Measurements from ENCODE around the gene SEC61B. TPM values are rescaled to one million over a fixed set of nuclear protein-coding genes. Genes with fewer than 3 reads are reported as not detected.
A peak's percentile ranks its signal among the peaks of the same experiment; 100 is the strongest.

The SEC61B gene
- total and polyA plus RNA-seq, 10 of the 15 experiments (the other 5 are each of a cell fraction or from before 2014, with no cell fraction given), result 108 to 747 (median 301) TPM

DNA sequence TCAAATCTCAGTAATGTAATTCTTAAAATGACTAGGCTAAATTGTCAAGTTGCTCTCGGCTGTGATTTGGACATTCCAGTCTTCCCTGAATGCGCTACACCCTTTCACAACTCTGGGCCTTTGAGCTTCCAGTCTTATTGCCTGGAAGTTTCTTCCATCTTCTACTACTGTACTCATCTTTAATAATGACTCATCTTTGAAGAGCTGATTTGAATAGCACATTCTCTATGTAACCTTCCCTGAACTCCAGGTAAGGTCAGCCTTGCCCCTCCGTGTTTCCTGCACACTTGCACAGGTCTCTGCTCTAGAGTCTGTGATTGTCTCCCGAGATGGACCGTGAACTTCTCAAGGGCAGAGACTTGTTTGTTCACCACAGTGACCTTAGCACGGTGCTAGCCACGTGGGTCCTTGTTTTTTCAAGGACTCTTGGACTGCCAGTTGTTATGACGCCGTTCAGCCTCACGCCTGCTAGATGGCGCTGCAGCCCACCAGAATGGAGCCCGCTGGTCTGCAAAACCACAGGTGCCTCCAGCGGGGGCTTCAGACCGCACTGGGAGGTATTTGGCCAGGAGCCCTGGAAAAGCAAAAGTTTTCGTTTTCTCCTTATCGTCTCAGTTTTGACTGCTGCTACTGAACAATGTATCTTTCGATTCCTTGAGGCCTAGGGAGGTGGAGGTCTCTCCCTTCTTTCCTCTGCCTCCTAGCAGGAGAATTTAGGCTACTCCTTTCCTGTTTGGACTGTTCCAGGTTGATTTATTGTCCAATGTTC lies 44.4 kb downstream of the SEC61B start (continued):
- TF ChIP-seq TBL1XR1 (IDR thresholded peaks at IDR 0.05; ENCODE audit: low read depth, low read length) (no peak), ASH2L (IDR thresholded peaks at IDR 0.05; ENCODE audit: borderline replicate concordance, low read depth) (no peak), CEBPB (IDR thresholded peaks at IDR 0.05; ENCODE audit: borderline replicate concordance in 1 of 2, low read depth in 2 of 2, low read length in 2 of 2) (no peak), RAD21 (IDR thresholded peaks at IDR 0.05; ENCODE audit: insufficient read depth, low read depth, low read length) (peak; percentile 92), NR2C1 (IDR thresholded peaks at IDR 0.05) (peak; percentile 29; the same call in 1 of the 2 replicates), MTA3 (IDR thresholded peaks at IDR 0.05; ENCODE audit: borderline replicate concordance, low read length) (no peak), IRF5 (IDR thresholded peaks at IDR 0.05; ENCODE audit: borderline replicate concordance) (no peak), ZNF217 (IDR thresholded peaks at IDR 0.05) (no peak), PKNOX1 (IDR thresholded peaks at IDR 0.05) (no peak), RCOR1 (conservative IDR thresholded peaks at IDR 0.05; ENCODE audit: low read depth, low read length) (no peak), USF1 (IDR thresholded peaks at IDR 0.05; ENCODE audit: borderline replicate concordance, extremely low read length, insufficient read depth, low read depth, low read length) (no peak), BACH1 (IDR thresholded peaks at IDR 0.05; ENCODE audit: borderline replicate concordance) (no peak), MYB (IDR thresholded peaks at IDR 0.05; ENCODE audit: borderline replicate concordance, low read depth, low read length) (no peak), CBX5 (IDR thresholded peaks at IDR 0.05; ENCODE audit: low read depth) (0 out of 2 replicates have a peak, but pooled peaks have one; percentile 57), NFYA (IDR thresholded peaks at IDR 0.05; ENCODE audit: borderline replicate concordance, low read depth, low read length) (no peak), SREBF2 (IDR thresholded peaks at IDR 0.05; ENCODE audit: low read length) (no peak), HCFC1 (IDR thresholded peaks at IDR 0.05; ENCODE audit: low read length) (no peak), JUNB (IDR thresholded peaks at IDR 0.05) (peak; percentile 22), KDM1A (IDR thresholded peaks at IDR 0.05; ENCODE audit: borderline replicate concordance) (no peak)
- TF ChIP-seq, protein P1, sequence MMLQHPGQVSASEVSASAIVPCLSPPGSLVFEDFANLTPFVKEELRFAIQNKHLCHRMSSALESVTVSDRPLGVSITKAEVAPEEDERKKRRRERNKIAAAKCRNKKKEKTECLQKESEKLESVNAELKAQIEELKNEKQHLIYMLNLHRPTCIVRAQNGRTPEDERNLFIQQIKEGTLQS (IDR thresholded peaks at IDR 0.05; ENCODE audit: borderline replicate concordance, extremely low read depth, low read depth, low read length), result no peak
- TF ChIP-seq, protein P2, sequence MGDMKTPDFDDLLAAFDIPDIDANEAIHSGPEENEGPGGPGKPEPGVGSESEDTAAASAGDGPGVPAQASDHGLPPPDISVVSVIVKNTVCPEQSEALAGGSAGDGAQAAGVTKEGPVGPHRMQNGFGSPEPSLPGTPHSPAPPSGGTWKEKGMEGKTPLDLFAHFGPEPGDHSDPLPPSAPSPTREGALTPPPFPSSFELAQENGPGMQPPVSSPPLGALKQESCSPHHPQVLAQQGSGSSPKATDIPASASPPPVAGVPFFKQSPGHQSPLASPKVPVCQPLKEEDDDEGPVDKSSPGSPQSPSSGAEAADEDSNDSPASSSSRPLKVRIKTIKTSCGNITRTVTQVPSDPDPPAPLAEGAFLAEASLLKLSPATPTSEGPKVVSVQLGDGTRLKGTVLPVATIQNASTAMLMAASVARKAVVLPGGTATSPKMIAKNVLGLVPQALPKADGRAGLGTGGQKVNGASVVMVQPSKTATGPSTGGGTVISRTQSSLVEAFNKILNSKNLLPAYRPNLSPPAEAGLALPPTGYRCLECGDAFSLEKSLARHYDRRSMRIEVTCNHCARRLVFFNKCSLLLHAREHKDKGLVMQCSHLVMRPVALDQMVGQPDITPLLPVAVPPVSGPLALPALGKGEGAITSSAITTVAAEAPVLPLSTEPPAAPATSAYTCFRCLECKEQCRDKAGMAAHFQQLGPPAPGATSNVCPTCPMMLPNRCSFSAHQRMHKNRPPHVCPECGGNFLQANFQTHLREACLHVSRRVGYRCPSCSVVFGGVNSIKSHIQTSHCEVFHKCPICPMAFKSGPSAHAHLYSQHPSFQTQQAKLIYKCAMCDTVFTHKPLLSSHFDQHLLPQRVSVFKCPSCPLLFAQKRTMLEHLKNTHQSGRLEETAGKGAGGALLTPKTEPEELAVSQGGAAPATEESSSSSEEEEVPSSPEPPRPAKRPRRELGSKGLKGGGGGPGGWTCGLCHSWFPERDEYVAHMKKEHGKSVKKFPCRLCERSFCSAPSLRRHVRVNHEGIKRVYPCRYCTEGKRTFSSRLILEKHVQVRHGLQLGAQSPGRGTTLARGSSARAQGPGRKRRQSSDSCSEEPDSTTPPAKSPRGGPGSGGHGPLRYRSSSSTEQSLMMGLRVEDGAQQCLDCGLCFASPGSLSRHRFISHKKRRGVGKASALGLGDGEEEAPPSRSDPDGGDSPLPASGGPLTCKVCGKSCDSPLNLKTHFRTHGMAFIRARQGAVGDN (IDR thresholded peaks at IDR 0.05), result peak; percentile 81; the same call in 1 of the 2 replicates

Data from GM12878 (cell line).